Motor neuron (in vitro differentiated cells): ENCODE measurements around the gene TRAPPC4. TPM values are rescaled to one million over a fixed set of nuclear protein-coding genes. Genes with fewer than 3 reads are reported as not detected.

ENCODE experiments used
- ATAC-seq, 8 experiments: fragments of 200-7000 bp; cut with Tn5 transposase; replicated peaks in 6 of 8; 2 replicates each; pipeline ENCODE4 v1.8.0; 2021; ENCODE audit warnings: mild to moderate bottlenecking in 8 of 8, moderate library complexity in 8 of 8
- H3K27ac ChIP-seq, 2 donors: fragments of 250-450 bp; sonication (Bioruptor Pico); 2 replicates each; pipeline ENCODE4 v1.9.0; 2021; ENCODE audit warnings: antibody characterized with exemption in 2 of 2, mild to moderate bottlenecking in 2 of 2, moderate library complexity in 1 of 2
- H3K4me1 ChIP-seq, 2 donors: fragments of 250-450 bp; sonication (Bioruptor Pico); replicated peaks in 1 of 2; 2 replicates each; pipeline ENCODE4 v1.6.1; 2021; ENCODE audit warnings: antibody characterized with exemption in 2 of 2, mild to moderate bottlenecking in 2 of 2, moderate library complexity in 1 of 2
- H3K4me3 ChIP-seq, 5 donors: fragments of 250-450 bp; sonication (Bioruptor Pico); 2 replicates each; pipeline ENCODE4 v1.9.0; 2021; ENCODE audit warnings: antibody characterized with exemption in 5 of 5, mild to moderate bottlenecking in 5 of 5, moderate library complexity in 4 of 5
- WGBS, 10 experiments: fragments of 450-650 bp; shearing (Covaris generic); methylation state at CpG; one replicate each; pipeline ENCODE4 v1.0.0; 2022; 5-methylcytosine and 5-hydroxymethylcytosine counted together
- in situ Hi-C, 9 experiments: fragments of 400-800 bp; cut with MboI; loops; one replicate each; pipeline ENCODE4 v1.15.0; 2021; ENCODE audit warnings: low sequenced_read_pairs in 9 of 9, low pct_unique_long_range_greater_than_20kb in 2 of 9; ENCODE audit not compliant: unreplicated experiment in 9 of 9
- total RNA-seq, 8 experiments: library from RNA; unstranded; fragments of 300-600 nt; gene quantifications; 2 replicates each; pipeline versions ENCODE4 v1.2.3 to v1.2.4, GENCODE V29; 2022

TRAPPC4 gene
- total RNA-seq, 8 experiments from 2014 or later: 66.1 to 150 (median 105) TPM

DNA sequence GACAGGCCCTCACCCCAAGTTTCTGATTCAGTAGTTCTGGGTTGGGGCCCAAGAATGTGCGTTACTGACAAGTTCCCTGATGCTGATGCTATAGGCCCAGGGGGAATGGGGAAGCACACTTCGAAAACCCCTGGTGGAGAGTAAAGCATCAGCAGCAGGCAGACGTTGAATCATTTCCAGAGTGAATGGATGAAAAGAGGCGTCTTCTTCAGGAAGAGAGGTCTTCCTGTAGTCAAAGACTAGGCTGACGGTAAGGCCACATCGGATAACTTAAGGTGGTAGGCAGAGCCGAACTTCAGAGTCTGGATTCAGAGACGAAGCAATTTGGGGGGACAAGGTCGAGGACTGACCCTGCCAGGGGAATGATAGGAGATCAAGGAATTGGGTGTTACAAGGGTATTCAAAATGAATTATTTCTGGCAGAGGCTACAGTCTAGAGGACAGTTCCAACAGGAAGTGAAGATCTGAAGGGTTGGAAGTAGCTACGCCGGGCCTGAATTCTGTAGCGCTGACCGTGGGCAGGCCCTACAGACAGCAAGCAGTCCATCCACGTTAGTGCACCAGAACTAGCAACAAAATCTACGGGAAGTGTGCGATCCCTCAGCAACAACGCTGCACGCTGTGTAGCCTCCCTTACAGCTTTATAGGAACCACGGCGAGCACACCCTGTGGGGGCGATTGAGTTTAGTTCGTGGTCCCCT is 21.5 kb upstream of the TRAPPC4 start:
- WGBS, 10 experiments: 8 to 51% (median 20%) methylated on average over 5 to 17 of the region's 22 CpGs
- Histone ChIP-seq H3K27ac (peak overlapping the region; percentile 2 to 21), H3K4me3 (peak overlapping the region; percentile 71 to 87 (median 74)), H3K4me1 (peaks cover 12 to 13% of the 10 kb centered on the region in 2 donors)
- in situ Hi-C loops: no loop called here
- ATAC-seq: peak in 6 of 8 experiments; percentile 7 to 48 (median 19)

DNA sequence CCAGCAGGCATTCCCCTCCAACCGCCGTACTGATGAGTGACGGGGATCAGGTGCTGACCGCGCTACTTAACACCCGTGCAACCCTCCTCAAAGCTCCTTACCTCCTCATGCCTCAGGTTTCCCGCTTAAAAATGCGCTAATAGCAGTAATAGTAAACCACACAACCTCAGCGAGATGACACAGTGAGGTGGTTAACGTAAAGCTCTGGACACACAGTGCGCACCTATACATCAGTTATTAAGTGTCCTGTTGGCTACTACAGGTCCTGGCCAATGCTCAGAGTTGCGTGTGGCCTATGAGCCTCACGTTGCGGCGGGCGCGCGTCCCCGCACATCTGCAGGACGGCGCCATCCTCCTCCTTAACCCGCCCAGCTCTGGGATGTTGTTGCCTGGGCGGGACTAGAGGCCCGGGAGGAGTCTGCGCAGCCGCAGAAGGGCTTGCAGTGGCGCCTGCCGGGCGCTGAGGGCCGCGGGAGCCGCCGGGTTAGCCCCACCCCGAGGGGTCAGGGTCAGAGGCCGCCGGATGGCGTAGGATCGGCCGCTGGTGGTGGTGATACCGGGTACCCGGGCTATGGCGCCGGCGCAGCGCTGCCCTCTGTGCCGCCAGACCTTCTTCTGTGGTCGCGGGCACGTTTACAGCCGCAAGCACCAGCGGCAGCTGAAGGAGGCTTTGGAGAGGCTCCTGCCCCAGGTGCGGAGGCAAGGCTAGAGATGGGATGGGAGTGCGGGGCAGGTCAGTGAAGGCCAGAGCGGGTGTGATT is 20.8 kb upstream of the TRAPPC4 start, which contains the start of gene CENATAC:
TSS of gene CENATAC (plus strand) at position 512 of the 761 bp plus-strand sequence. CDS start at position 572, 60 bp downstream.
- WGBS, 10 experiments: 0 to 3% (median 1%) methylated on average over 1 to 18 of the region's 54 CpGs; no CpG with 5 or more reads in 2 of the 10 experiments
- in situ Hi-C loops: no loop called here
- ATAC-seq: peak; percentile 89 to 98 (median 96)
- Histone ChIP-seq H3K27ac (peak within 1 kb of the TSS; percentile 21 to 32), H3K4me1 (peaks cover 12 to 13% of the 10 kb centered on the region in 2 donors), H3K4me3 (peak within 1 kb of the TSS; percentile 71 to 87 (median 74))

DNA sequence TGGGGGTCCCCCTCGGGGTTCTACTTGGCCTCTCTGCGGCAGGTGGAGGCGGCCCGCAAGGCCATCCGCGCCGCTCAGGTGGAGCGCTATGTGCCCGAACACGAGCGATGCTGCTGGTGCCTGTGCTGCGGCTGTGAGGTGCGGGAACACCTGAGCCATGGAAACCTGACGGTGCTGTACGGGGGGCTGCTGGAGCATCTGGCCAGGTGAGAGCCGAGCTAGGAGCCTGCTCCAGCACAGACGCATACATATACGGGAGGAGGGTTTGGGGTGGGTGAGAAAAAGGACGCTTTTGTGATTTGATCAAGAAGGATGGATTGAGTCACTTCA is 20.2 kb upstream of the TRAPPC4 start:
- ATAC-seq: peak in 6 of 8 experiments; percentile 7 to 51 (median 32)
- in situ Hi-C loops: no loop called here
- peak overlapping the region; percentile 8 to 32 for H3K27ac ChIP-seq

DNA sequence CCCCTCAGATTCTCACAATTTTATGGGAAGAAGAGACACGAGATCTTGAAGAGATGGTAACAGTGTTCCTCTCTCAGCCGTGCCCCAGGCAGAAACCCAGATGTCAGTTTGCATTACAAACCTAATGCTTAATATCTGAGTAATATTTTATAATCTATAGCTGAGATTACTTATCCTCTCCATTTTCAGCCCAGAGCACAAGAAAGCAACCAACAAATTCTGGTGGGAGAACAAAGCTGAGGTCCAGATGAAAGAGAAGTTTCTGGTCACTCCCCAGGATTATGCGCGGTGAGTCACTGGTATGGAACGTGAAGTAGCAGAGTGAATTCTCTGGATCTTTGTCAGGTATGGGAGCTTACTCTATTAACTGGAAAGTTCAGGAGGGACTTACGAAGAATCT is 19.7 kb upstream of the TRAPPC4 start:
- peak in 3 of 8 experiments; percentile 28 to 48 (median 40) for ATAC-seq
- 0 to 36% (median 26%) methylated on average over 1 to 6 of the region's 6 CpGs; no CpG with 5 or more reads in 2 of the 10 experiments for WGBS, 10 experiments

More for the DNA sequence above, 20.2 kb upstream of the TRAPPC4 start:
- peak overlapping the region; percentile 71 to 87 (median 74) for H3K4me3 ChIP-seq
- H3K4me1 ChIP-seq: peaks cover 12 to 13% of the 10 kb centered on the region in 2 donors
- 0 to 3% (median 0%) methylated on average over 3 to 11 of the region's 19 CpGs; no CpG with 5 or more reads in 6 of the 10 experiments for WGBS, 10 experiments

DNA sequence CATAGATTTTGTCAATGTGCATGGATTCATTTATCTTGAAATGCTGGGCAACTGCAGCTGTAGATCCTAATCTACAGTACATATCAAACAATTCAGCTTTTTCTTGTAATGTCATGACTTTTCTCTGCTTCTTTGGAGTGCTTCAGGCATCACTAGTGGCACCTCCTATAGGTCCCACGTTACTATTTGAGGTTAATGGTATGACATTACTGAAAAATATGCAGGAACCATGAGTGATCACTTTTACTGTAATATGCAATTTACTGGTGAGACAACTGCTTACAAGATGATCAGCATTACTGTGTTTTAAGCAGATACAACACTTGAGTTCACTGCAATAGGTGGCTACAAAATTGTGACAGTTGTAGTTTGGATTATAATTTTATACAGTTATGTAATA is 17.7 kb upstream of the TRAPPC4 start:
- in situ Hi-C loops: no loop called here
- H3K4me3 ChIP-seq: no peak overlapping the region
- peaks cover 12 to 13% of the 10 kb centered on the region in 2 donors for H3K4me1 ChIP-seq
- peak in 1 of 8 experiments; percentile 2 for ATAC-seq
- no peak overlapping the region for H3K27ac ChIP-seq
- WGBS, 10 experiments: 0 to 100% (median 77%) methylated on average over 1 of the region's 1 CpG; no CpG with 5 or more reads in 2 of the 10 experiments

More for the DNA sequence above, 19.7 kb upstream of the TRAPPC4 start:
- Histone ChIP-seq H3K4me3 (peak overlapping the region; percentile 71 to 87 (median 74)), H3K27ac (no peak overlapping the region), H3K4me1 (peaks cover 12 to 13% of the 10 kb centered on the region in 2 donors)
- in situ Hi-C loops: no loop called here

DNA sequence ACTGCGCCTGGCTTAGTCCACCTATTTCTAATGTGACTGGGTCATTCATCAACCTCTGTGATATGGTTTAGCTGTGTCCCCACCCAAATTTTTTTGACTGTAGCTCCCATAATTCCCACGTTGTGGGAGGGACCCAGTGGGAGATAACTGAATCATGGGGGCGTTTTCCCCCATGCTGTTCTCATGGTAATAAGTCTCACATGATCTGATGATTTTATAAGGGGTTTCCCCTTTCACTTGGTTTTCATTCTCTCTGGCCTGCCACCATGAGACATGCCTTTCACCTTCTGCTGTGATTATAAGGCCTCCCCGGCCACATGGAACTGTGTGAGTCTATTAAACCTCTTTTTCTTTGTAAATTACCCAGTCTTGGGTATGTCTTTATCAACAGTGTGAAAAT is 11.9 kb upstream of the TRAPPC4 start:
- in situ Hi-C loops: no loop called here
- no peak overlapping the region for H3K4me3 ChIP-seq
- H3K27ac ChIP-seq: no peak overlapping the region
- no peaks in the 10 kb centered on the region for H3K4me1 ChIP-seq
- peak in 2 of 8 experiments; percentile 50 to 74 for ATAC-seq
- WGBS, 10 experiments: 29 to 100% (median 68%) methylated on average over 1 to 4 of the region's 4 CpGs; no CpG with 5 or more reads in 5 of the 10 experiments

DNA sequence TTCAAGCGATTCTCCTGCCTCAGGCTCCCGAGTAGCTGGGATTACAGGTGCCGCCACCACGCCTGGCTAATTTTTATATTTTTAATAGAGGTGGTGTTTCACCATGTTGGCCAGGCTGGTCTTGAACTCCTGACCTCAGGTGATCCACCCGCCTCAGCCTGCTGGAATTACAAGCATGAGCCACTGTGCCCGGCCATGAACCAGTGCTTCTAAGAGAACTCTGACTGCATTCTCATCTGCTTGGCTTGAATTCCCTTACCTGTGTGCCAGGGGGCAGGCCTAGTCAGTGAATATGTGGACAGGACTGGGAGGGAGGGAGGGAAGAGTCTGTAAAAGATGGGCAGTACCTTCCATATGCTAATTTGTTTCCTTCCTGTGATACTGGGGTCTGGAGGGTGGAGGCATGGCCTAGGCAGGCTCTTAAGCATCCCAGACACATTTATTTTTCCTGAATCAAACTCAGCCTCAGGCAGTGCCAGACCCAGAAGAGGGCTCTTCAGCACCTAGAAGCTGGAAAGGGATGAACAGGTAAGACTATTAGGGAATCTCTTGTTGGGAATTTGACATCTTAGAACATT is 7.0 kb upstream of the TRAPPC4 start:
- Histone ChIP-seq H3K27ac (no peak overlapping the region), H3K4me1 (peaks cover 0 to under 1% of the 10 kb centered on the region in 2 donors), H3K4me3 (no peak overlapping the region)
- in situ Hi-C loops: no loop called here
- WGBS, 10 experiments: 80 to 100% (median 81%) methylated on average over 1 to 5 of the region's 6 CpGs; no CpG with 5 or more reads in 7 of the 10 experiments
- ATAC-seq: peak in 6 of 8 experiments; percentile 12 to 67 (median 34)

DNA sequence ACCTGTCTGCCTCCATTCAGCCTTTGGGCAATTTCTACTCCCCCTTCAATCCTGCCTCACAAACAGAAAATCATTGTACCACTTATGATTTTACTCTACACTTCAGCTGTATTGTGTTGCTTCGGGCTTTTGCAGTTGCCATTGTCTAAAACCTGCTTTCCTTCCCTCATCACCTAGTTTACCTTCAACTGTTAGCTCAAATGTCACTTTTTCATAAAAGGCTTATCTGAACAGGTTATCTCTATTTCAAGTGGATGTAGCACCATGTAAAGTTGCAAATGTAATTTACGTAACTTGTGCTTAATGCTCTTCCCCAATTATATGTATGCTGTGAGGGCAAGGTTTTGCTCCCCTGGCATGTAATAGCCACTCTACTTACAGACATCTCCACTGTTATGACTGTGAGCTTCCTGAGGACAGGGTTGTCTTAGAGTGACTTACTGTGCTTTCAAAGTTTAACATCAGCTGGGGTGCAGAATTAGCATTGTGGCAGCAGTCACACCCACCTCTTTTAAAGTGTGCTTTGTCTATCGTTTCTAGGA is 5.9 kb upstream of the TRAPPC4 start:
- in situ Hi-C loops: no loop called here
- 51 to 96% (median 88%) methylated on average over 2 to 3 of the region's 3 CpGs; no CpG with 5 or more reads in 3 of the 10 experiments for WGBS, 10 experiments
- Histone ChIP-seq H3K4me3 (no peak overlapping the region), H3K4me1 (peaks cover 7 to 9% of the 10 kb centered on the region in 2 donors), H3K27ac (no peak overlapping the region)
- ATAC-seq: no peak

DNA sequence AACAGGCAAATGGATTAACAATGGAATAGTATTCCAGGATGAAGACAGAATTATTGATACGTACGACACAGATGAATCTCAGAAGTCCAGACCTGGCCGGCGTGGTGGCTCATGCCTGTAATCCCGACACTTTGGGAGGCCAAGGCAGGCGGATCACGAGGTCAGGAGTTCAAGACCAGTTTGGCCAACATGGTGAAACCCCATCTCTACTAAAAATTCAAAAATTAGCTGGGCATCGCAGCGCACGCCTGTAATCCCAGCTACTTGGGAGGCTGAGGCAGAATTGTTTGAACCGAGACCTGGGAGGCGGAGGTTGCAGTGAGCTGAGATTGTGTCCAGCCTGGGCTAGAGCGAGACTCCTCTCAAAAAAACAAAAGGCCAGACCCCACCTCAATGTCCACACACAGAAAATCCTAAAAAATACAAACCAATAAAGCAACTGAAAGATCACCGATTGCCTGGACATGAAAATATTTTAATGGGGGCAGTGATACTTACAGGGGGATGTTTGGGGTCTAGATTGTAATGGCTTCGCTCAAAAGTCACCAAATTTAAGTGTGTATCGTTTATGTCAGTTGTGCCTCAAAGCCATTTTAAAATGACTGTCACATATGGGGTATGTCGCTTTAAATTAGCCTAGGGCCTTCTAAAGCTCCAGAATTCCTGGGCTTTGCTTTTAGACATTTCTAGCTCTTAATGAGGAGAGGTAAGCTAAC is 4.2 kb upstream of the TRAPPC4 start:
- in situ Hi-C loops: no loop called here
- Histone ChIP-seq H3K27ac (no peak overlapping the region), H3K4me3 (no peak overlapping the region), H3K4me1 (peaks cover 7 to 9% of the 10 kb centered on the region in 2 donors)
- WGBS, 10 experiments: 67 to 100% (median 92%) methylated on average over 1 to 16 of the region's 17 CpGs
- ATAC-seq: no peak

DNA sequence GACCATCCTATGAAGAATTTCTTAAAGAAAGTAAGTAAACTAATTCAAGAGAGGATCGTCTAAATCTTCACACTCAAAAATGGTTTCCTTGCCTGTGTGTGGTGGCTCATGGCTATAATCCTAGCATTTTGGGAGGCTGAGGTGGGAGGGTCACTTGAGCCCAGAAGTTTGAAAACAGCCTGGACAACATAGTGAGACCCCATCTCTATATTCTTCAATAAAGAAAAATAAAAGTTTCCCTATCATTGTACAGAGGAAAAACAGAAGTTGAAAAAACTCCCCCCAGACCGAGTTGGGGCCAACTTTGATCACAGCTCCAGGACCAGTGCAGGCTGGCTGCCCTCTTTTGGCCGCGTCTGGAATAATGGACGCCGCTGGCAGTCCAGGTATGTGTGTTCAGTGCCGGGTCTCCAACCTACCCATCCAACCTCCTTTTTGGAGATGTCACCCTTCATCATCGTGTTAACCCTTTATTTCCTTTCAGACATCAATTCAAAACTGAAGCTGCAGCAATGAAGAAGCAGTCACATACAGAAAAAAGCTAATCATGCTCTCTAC is 3.4 kb upstream of the TRAPPC4 start:
- Histone ChIP-seq H3K4me1 (peaks cover 13 to 17% of the 10 kb centered on the region in 2 donors), H3K27ac (no peak overlapping the region), H3K4me3 (no peak overlapping the region)
- no peak for ATAC-seq
- WGBS, 10 experiments: 0 to 100% (median 80%) methylated on average over 1 to 8 of the region's 8 CpGs; no CpG with 5 or more reads in 2 of the 10 experiments
- in situ Hi-C loops: no loop called here

DNA sequence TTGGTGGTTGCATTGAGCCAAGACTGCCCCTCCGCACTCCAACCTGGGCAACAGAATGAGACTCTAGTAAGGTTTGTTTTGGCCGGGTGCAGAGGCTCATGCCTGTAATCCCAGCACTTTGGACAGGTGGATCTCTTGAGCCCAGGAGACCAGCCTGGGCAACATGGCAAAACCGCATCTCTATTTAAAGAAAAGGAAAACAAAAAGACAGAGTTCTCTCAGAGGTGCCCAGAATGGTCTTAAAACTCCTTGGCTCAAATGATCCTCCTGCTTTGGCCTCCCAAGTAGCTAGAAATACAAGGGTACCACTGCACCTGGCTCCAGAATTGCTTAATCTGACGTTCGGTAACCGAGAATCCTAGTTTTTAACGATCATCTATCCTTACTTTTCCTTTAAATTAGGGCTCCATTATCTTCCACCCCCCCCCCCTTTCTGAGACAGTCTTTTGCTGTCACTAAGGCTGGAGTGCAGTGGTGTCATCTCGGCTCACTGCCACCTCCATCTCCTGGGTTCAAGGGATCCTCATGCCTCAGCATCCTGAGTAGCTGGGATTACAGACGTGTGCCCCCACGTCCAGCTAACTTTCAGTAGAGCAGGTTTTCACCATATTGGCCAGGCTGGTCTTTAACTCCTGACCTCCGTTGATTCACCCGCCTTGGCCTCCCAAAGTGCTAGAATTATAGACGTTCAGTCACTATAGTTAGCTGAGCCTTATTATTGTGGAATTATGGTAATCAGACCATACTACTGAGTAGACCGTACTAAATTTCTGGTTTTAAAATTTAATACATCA is 2.2 kb upstream of the TRAPPC4 start:
- 60 to 100% (median 84%) methylated on average over 1 to 12 of the region's 14 CpGs for WGBS, 10 experiments
- Histone ChIP-seq H3K27ac (no peak overlapping the region), H3K4me1 (peaks cover 15 to 19% of the 10 kb centered on the region in 2 donors), H3K4me3 (peak overlapping the region in 2 of 5 donors; percentile 70 to 74)
- in situ Hi-C loops: no loop called here
- no peak for ATAC-seq
